HepG2 (cell line): Measurements from ENCODE around the gene TGFBR1. TPM values are rescaled to one million over a fixed set of nuclear protein-coding genes. Genes with fewer than 3 reads are reported as not detected.

Experiments used
- ESRRA ChIP-seq: sonication (generic); formaldehyde crosslinking; IDR thresholded peaks from 2 replicates; pipeline ENCODE4 v1.5.1; 2020; ENCODE audit warnings: mild to moderate bottlenecking, low read depth, missing genetic modification reagents
- HNRNPL ChIP-seq: fragments of 200-400 bp; formaldehyde crosslinking; IDR thresholded peaks from 2 replicates; pipeline ENCODE4 v1.6.1; 2017; ENCODE audit warnings: mild to moderate bottlenecking, low read depth, low read length
- MEF2D ChIP-seq: sonication (generic); formaldehyde crosslinking; IDR thresholded peaks from 2 replicates; pipeline ENCODE4 v1.5.1; 2020; ENCODE audit warnings: mild to moderate bottlenecking, missing genetic modification reagents
- REPIN1 ChIP-seq: sonication (generic); formaldehyde crosslinking; IDR thresholded peaks from 2 replicates; pipeline ENCODE4 v1.8.0; 2022; ENCODE audit warnings: missing genetic modification reagents, low read depth, mild to moderate bottlenecking, borderline replicate concordance
- SOX5 ChIP-seq: IDR thresholded peaks from 2 replicates; pipeline ENCODE4 v1.6.1; 2016; ENCODE audit warnings: borderline replicate concordance
- SP4 ChIP-seq: sonication (generic); formaldehyde crosslinking; IDR thresholded peaks from 2 replicates; pipeline ENCODE4 v1.8.1; 2023; ENCODE audit warnings: mild to moderate bottlenecking, missing genetic modification reagents
- TFAP4 ChIP-seq: sonication (generic); IDR thresholded peaks from 2 replicates; pipeline ENCODE4 v1.6.1; 2016; ENCODE audit warnings: low read depth, borderline replicate concordance
- ZNF296 ChIP-seq: sonication (generic); formaldehyde crosslinking; conservative IDR thresholded peaks from 2 replicates; pipeline ENCODE4 v1.5.0; 2020; ENCODE audit warnings: mild to moderate bottlenecking, missing genetic modification reagents
- ZNF30 ChIP-seq: sonication (generic); formaldehyde crosslinking; IDR thresholded peaks from 2 replicates; pipeline ENCODE4 v1.5.0; 2020; ENCODE audit warnings: mild to moderate bottlenecking, missing genetic modification reagents
- ZNF543 ChIP-seq: sonication (generic); formaldehyde crosslinking; IDR thresholded peaks from 2 replicates; pipeline ENCODE4 v1.4.0; 2020; ENCODE audit warnings: mild to moderate bottlenecking, missing genetic modification reagents
- ZNF781 ChIP-seq: sonication (generic); formaldehyde crosslinking; IDR thresholded peaks from 2 replicates; pipeline ENCODE4 v1.5.1; 2020; ENCODE audit warnings: borderline replicate concordance, mild to moderate bottlenecking, missing genetic modification reagents; ENCODE audit errors: not compliant biosample characterization
- polyA plus RNA-seq, 8 experiments: library from polyadenylated mRNA; depleted of rRNA in 3 of 8; stranded (reverse) in 7 of 8; unstranded in 1 of 8; fragments of >200 nt; fragmentation: Illumina TruSeq in 4 of 8; extraction: Trizol in 4 of 8; gene quantifications; 2 replicates each; pipeline versions ENCODE4 v1.2.1 to v1.2.3, GENCODE V29; 2011 to 2016; ENCODE audit warnings: low read depth in 4 of 8, missing spikeins in 1 of 8, mixed read lengths in 1 of 8; ENCODE audit not compliant: insufficient read depth in 1 of 8
- total RNA-seq, 5 experiments: library from RNA; depleted of rRNA; stranded (reverse); fragments of >200 nt; fragmentation: Illumina TruSeq; extraction: Trizol; gene quantifications; 2 replicates each; pipeline ENCODE4 v1.2.3, GENCODE V29; 2016; ENCODE audit warnings: low read depth in 1 of 5
- TF ChIP-seq, protein P1 (sequence below): sonication (generic); formaldehyde crosslinking; IDR thresholded peaks from 2 replicates; pipeline ENCODE4 v1.5.0; 2020; ENCODE audit warnings: mild to moderate bottlenecking, low read depth, missing genetic modification reagents, borderline replicate concordance
- TF ChIP-seq, protein P2 (sequence below): sonication (generic); formaldehyde crosslinking; IDR thresholded peaks from 2 replicates; pipeline ENCODE4 v1.4.0; 2020; ENCODE audit warnings: mild to moderate bottlenecking, missing genetic modification reagents, borderline replicate concordance
- TF ChIP-seq, protein P3 (sequence below): sonication (generic); formaldehyde crosslinking; IDR thresholded peaks from 2 replicates; pipeline ENCODE4 v1.4.0; 2020; ENCODE audit warnings: missing genetic modification reagents
- TF ChIP-seq, protein P4 (sequence below): sonication (generic); formaldehyde crosslinking; IDR thresholded peaks from 2 replicates; pipeline ENCODE4 v1.5.0; 2020; ENCODE audit warnings: missing genetic modification reagents
- TF ChIP-seq, protein P5 (sequence below): sonication (generic); formaldehyde crosslinking; IDR thresholded peaks from 2 replicates; pipeline ENCODE4 v1.4.0; 2020; ENCODE audit warnings: missing genetic modification reagents

Gene TGFBR1
- total and polyA plus RNA-seq, 2 of the 13 experiments (the other 11 are each of a cell fraction or from before 2014, with no cell fraction given), result 16.8 to 23.9 TPM

GRCh38 chr9:99104459-99105151, at the start of gene TGFBR1 (continued):
- TF ChIP-seq, protein P1, sequence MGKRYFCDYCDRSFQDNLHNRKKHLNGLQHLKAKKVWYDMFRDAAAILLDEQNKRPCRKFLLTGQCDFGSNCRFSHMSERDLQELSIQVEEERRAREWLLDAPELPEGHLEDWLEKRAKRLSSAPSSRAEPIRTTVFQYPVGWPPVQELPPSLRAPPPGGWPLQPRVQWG (CRISPR knock-in tag), result no peak
- TF ChIP-seq ZNF543 (CRISPR knock-in tag) (peak; percentile 54; the same call in 1 of the 2 replicates), TFAP4 (no peak), ZNF30 (no peak), ZNF781 (CRISPR knock-in tag) (no peak), HNRNPL (0 out of 2 replicates have a peak, but pooled peaks have one; percentile 32), SOX5 (no peak), SP4 (CRISPR knock-in tag) (peak; percentile 79), REPIN1 (CRISPR knock-in tag) (no peak), ESRRA (CRISPR knock-in tag) (0 out of 2 replicates have a peak, but pooled peaks have one; percentile 16), ZNF296 (no peak), MEF2D (CRISPR knock-in tag) (no peak)
- TF ChIP-seq, protein P2, sequence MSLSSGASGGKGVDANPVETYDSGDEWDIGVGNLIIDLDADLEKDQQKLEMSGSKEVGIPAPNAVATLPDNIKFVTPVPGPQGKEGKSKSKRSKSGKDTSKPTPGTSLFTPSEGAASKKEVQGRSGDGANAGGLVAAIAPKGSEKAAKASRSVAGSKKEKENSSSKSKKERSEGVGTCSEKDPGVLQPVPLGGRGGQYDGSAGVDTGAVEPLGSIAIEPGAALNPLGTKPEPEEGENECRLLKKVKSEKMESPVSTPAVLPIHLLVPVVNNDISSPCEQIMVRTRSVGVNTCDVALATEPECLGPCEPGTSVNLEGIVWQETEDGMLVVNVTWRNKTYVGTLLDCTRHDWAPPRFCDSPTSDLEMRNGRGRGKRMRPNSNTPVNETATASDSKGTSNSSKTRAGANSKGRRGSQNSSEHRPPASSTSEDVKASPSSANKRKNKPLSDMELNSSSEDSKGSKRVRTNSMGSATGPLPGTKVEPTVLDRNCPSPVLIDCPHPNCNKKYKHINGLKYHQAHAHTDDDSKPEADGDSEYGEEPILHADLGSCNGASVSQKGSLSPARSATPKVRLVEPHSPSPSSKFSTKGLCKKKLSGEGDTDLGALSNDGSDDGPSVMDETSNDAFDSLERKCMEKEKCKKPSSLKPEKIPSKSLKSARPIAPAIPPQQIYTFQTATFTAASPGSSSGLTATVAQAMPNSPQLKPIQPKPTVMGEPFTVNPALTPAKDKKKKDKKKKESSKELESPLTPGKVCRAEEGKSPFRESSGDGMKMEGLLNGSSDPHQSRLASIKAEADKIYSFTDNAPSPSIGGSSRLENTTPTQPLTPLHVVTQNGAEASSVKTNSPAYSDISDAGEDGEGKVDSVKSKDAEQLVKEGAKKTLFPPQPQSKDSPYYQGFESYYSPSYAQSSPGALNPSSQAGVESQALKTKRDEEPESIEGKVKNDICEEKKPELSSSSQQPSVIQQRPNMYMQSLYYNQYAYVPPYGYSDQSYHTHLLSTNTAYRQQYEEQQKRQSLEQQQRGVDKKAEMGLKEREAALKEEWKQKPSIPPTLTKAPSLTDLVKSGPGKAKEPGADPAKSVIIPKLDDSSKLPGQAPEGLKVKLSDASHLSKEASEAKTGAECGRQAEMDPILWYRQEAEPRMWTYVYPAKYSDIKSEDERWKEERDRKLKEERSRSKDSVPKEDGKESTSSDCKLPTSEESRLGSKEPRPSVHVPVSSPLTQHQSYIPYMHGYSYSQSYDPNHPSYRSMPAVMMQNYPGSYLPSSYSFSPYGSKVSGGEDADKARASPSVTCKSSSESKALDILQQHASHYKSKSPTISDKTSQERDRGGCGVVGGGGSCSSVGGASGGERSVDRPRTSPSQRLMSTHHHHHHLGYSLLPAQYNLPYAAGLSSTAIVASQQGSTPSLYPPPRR (CRISPR knock-in tag), result no peak
- TF ChIP-seq, protein P3, sequence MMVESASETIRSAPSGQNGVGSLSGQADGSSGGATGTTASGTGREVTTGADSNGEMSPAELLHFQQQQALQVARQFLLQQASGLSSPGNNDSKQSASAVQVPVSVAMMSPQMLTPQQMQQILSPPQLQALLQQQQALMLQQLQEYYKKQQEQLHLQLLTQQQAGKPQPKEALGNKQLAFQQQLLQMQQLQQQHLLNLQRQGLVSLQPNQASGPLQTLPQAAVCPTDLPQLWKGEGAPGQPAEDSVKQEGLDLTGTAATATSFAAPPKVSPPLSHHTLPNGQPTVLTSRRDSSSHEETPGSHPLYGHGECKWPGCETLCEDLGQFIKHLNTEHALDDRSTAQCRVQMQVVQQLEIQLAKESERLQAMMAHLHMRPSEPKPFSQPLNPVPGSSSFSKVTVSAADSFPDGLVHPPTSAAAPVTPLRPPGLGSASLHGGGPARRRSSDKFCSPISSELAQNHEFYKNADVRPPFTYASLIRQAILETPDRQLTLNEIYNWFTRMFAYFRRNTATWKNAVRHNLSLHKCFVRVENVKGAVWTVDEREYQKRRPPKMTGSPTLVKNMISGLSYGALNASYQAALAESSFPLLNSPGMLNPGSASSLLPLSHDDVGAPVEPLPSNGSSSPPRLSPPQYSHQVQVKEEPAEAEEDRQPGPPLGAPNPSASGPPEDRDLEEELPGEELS, result no peak
- TF ChIP-seq, protein P4, sequence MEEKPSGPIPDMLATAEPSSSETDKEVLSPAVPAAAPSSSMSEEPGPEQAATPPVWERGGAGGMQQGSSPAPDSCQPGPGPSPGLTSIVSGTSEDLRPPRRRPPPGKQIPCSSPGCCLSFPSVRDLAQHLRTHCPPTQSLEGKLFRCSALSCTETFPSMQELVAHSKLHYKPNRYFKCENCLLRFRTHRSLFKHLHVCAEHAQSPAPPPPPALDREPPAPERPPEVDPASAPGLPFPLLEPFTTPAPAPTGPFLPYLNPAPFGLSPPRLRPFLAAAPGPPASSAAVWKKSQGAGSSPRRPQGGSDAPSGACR (CRISPR knock-in tag), result no peak
- TF ChIP-seq, protein P5, sequence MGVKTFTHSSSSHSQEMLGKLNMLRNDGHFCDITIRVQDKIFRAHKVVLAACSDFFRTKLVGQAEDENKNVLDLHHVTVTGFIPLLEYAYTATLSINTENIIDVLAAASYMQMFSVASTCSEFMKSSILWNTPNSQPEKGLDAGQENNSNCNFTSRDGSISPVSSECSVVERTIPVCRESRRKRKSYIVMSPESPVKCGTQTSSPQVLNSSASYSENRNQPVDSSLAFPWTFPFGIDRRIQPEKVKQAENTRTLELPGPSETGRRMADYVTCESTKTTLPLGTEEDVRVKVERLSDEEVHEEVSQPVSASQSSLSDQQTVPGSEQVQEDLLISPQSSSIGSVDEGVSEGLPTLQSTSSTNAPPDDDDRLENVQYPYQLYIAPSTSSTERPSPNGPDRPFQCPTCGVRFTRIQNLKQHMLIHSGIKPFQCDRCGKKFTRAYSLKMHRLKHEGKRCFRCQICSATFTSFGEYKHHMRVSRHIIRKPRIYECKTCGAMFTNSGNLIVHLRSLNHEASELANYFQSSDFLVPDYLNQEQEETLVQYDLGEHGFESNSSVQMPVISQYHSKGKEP (CRISPR knock-in tag), result no peak
